Kidney glomerular epithelial cell (primary cell): ENCODE results near the gene GPM6B.
"Not testable (repeated sequence)": the region's sequence is repeated elsewhere in the genome, so short reads cannot be mapped to it uniquely, and the experiment has no call there.

Source experiments
- DNase-seq: peaks from one replicate; lab custom pipeline; 2025; lab: John Stamatoyannopoulos, UW

GPM6B gene

DNA sequence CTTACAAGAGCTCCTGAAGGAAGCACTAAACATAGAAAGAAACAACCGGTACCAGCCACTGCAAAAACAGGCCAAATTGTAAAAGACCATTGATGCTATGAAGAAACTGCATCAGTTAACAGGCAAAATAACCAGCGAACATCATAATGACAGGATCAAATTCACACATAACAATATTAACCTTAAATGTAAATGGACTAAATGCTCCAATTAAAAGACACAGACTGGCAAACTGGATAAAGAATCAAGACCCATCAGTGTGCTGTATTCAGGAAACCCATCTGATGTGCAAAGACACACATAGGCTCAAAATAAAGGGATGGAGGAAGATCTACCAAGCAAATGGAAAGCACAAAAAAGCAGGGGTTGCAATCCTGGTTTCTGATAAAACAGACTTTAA is 90.3 kb downstream of the GPM6B start:
- DNase-seq = not testable (repeated sequence)

DNA sequence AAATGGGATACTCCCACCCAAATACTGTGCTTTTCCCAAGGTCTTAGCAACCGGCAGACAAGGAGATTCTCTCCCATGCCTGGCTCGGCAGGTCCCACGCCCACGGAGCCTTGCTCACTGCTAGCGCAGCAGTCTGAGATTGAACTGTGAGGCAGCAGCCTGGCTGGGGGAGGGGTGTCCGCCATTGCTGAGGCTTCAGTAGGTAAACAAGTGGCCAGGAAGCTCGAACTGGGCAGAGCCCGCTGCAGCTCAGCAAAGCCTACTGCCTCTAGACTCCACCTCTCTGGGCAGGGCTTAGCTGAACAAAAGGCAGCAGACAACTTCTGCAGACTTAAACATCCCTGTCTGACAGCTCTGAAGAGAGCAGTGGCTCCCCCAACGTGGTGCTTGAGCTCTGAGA is 92.0 kb downstream of the GPM6B start:
- DNase-seq = not testable (repeated sequence)

DNA sequence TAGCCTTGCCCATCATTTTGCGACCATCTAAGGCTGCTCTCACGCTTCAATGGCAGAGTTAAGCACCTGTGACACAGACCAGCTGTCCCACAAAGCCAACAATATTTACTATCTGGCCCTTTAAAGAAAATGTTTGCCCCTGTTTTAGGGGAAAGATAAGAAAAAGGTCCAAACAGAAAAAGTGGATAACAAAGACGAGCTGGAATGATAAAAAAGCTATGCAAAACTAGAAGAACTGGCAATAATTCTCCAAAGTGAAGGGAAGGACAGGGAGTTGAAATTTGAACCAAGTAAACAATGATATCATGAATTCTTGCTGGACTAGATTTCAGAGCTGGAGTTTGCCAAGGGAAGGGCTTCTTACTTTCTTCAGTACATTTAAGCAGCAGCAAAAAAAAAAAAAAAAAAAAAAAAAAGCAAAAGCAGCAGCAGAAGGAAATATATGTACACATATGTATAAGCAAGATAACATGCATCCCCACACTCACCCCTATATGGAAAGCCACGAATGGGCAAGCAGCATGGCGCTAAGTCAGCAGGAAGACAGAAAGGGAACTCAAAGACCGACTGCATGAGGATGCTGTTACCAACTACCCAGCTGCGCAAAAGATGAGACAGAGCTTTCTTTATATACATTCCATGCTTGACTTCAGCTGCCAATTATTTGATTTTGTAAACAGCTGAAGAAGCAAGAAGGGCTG is 94.9 kb downstream of the GPM6B start:
- no peak for DNase-seq

DNA sequence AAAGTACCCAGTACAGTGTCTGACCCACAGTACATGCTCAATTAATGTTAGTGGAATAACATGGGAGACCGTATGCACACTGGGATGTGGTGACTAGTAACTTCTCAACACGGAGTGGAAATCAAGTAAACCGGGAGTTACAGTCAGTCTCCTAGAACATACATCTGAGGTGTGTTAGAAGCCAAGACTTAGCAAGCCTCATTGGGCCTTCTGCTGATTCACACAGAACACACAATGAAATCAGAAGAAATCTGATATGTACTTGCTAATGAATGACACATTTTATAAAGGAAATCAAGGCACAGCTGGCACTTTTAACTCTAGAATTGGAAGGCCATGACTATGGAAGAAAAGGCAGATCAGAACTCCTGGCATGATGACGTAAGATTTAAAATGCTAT is 95.5 kb downstream of the GPM6B start:
- DNase-seq = no peak
